Cerebellar nuclear complex (tissue), 1 donor: ENCODE data around the gene SPOCK1.
"Not testable (repeated sequence)": the region's sequence is repeated elsewhere in the genome, so short reads cannot be mapped to it uniquely, and the experiment has no call there.

ENCODE experiments used
- DNase-seq, 2 experiments: peaks; one replicate each; lab custom pipeline; 2025; lab: John Stamatoyannopoulos, UW

SPOCK1 gene

GRCh38 chr5:137022043-137022442, 477.1 kb downstream of the SPOCK1 start:
- DNase-seq: peak in 1 of 2 experiments; percentile 42

- no peak for DNase-seq
Measured at GRCh38 chr5:137019229-137019628, 479.9 kb downstream of the SPOCK1 start.

GRCh38 chr5:137016783-137017324, 482.3 kb downstream of the SPOCK1 start:
- DNase-seq: no peak

GRCh38 chr5:137015540-137016116, 483.5 kb downstream of the SPOCK1 start:
- no peak for DNase-seq

- no peak for DNase-seq
Measured at GRCh38 chr5:137014731-137015130, 484.4 kb downstream of the SPOCK1 start.

GRCh38 chr5:137010226-137010625, 488.9 kb downstream of the SPOCK1 start:
- no peak for DNase-seq

- DNase-seq: no peak
Measured at GRCh38 chr5:137004279-137004678, 494.8 kb downstream of the SPOCK1 start.

GRCh38 chr5:137001026-137001569, 498.0 kb downstream of the SPOCK1 start:
- DNase-seq: no peak

GRCh38 chr5:136999787-137000186, 499.3 kb downstream of the SPOCK1 start:
- DNase-seq: no peak

GRCh38 chr5:136998854-136999357, 500.2 kb downstream of the SPOCK1 start:
- DNase-seq: no peak

- DNase-seq: no peak
Measured at GRCh38 chr5:136994154-136994553, 505.0 kb downstream of the SPOCK1 start.

- DNase-seq: peak in 1 of 2 experiments; percentile 25
Measured at GRCh38 chr5:136992796-136993489, 506.2 kb downstream of the SPOCK1 start.

GRCh38 chr5:136985785-136986475, 513.2 kb downstream of the SPOCK1 start:
- no peak for DNase-seq

- DNase-seq: no peak
Measured at GRCh38 chr5:136984772-136985446, 514.2 kb downstream of the SPOCK1 start.

- no peak for DNase-seq
Measured at GRCh38 chr5:136981936-136982335, 517.2 kb downstream of the SPOCK1 start.

- no peak for DNase-seq
Measured at GRCh38 chr5:136979131-136979530, 520.0 kb downstream of the SPOCK1 start.

- no peak for DNase-seq
Measured at GRCh38 chr5:136963504-136963903, 535.6 kb downstream of the SPOCK1 start.

GRCh38 chr5:136957428-136957827, 541.7 kb downstream of the SPOCK1 start:
- DNase-seq: no peak

- not testable (repeated sequence) for DNase-seq
Measured at GRCh38 chr5:136954142-136954541, 545.0 kb downstream of the SPOCK1 start.

- DNase-seq: not testable (repeated sequence)
Measured at GRCh38 chr5:136953346-136954069, 545.6 kb downstream of the SPOCK1 start.

- no peak for DNase-seq
Measured at GRCh38 chr5:136927571-136927970, 571.6 kb downstream of the SPOCK1 start.
